IMR-90 (cell line): ENCODE measurements around the gene KHK. TPM values are rescaled to one million over a fixed set of nuclear protein-coding genes. Genes with fewer than 3 reads are reported as not detected.

Experiments used
- ATAC-seq: fragments of 200-7000 bp; cut with Tn5 transposase; 2 replicates; pipeline ENCODE4 v1.9.1; 2020; ENCODE audit warnings: low read depth, mild to moderate bottlenecking, moderate library complexity
- BruUV-seq: library from RNA; stranded (reverse); fragments of 400-500 nt; replicated peaks from 2 replicates; lab custom pipeline; 2021; lab: Mats Ljungman, UMichigan
- CTCF ChIA-PET: fragments of 300-600 bp; formaldehyde crosslinking; extraction: SDS; loops from one replicate; lab custom pipeline; 2021; ENCODE audit warnings: antibody characterized with exemption; lab: Yijun Ruan, JAX
- POLR2A ChIA-PET: fragments of 300-600 bp; sonication (Branson Sonifier 250); formaldehyde crosslinking; loops from one replicate; lab custom pipeline; 2022; ENCODE audit warnings: antibody characterized with exemption; ENCODE audit not compliant: unreplicated experiment; lab: Charles Lee
- DNase-seq: peaks from one replicate; pipeline ENCODE4 v3.0.0; 2013
- H2AFZ ChIP-seq: replicated peaks from 2 replicates; pipeline ENCODE3; 2013; ENCODE audit warnings: low read length, mild to moderate bottlenecking; ENCODE audit not compliant: poor library complexity
- H2AK5ac ChIP-seq: 2 replicates; pipeline ENCODE4 v1.6.1; 2013; ENCODE audit warnings: low read depth, low read length, inconsistent platforms
- H2AK9ac ChIP-seq: replicated peaks from 2 replicates; pipeline ENCODE3; 2013; ENCODE audit warnings: mild to moderate bottlenecking, low read depth, low read length, moderate library complexity; ENCODE audit not compliant: poor library complexity
- H2BK120ac ChIP-seq: 2 replicates; pipeline ENCODE4 v1.6.1; 2013; ENCODE audit warnings: low read depth, low read length, inconsistent platforms
- H2BK15ac ChIP-seq: 3 replicates; pipeline ENCODE4 v1.6.1; 2013; ENCODE audit warnings: low read depth, low read length, inconsistent platforms
- H2BK20ac ChIP-seq: 2 replicates; pipeline ENCODE4 v1.6.1; 2013; ENCODE audit warnings: low read depth, mild to moderate bottlenecking, inconsistent platforms, low read length, moderate library complexity
- H2BK5ac ChIP-seq: 2 replicates; pipeline ENCODE4 v1.6.1; 2013; ENCODE audit warnings: mild to moderate bottlenecking, low read depth, low read length, inconsistent platforms; ENCODE audit not compliant: poor library complexity, severe bottlenecking
- H3K14ac ChIP-seq: replicated peaks from 2 replicates; pipeline ENCODE4 v1.6.1; 2013; ENCODE audit warnings: low read depth, low read length, inconsistent platforms
- H3K18ac ChIP-seq: 2 replicates; pipeline ENCODE4 v1.6.1; 2013; ENCODE audit warnings: low read depth, low read length, control low read depth
- H3K23ac ChIP-seq: 2 replicates; pipeline ENCODE4 v1.6.1; 2013; ENCODE audit warnings: low read depth, low read length, inconsistent platforms
- H3K27ac ChIP-seq: 2 replicates; pipeline ENCODE4 v1.5.1; 2013; ENCODE audit warnings: mild to moderate bottlenecking, control low read depth, low read length; ENCODE audit not compliant: insufficient read depth
- H3K27me3 ChIP-seq: 2 replicates; pipeline ENCODE4 v1.6.1; 2013; ENCODE audit warnings: low read length; ENCODE audit not compliant: control insufficient read depth, insufficient read depth
- H3K36me3 ChIP-seq: 2 replicates; pipeline ENCODE4 v1.6.1; 2013; ENCODE audit warnings: low read length, mixed read lengths; ENCODE audit not compliant: control insufficient read depth, insufficient read depth
- H3K4ac ChIP-seq: 2 replicates; pipeline ENCODE4 v1.6.1; 2013; ENCODE audit warnings: low read depth, low read length, inconsistent platforms
- H3K4me1 ChIP-seq: 2 replicates; pipeline ENCODE4 v1.6.1; 2013; ENCODE audit warnings: low read length, mixed read lengths; ENCODE audit not compliant: control insufficient read depth, insufficient read depth
- H3K4me2 ChIP-seq: 2 replicates; pipeline ENCODE4 v1.6.1; 2013; ENCODE audit warnings: low read depth, mild to moderate bottlenecking, control low read depth, low read length, moderate library complexity
- H3K4me3 ChIP-seq: 2 replicates; pipeline ENCODE4 v1.5.1; 2013; ENCODE audit warnings: low read depth, mild to moderate bottlenecking, control low read depth, low read length, moderate library complexity; ENCODE audit not compliant: insufficient read depth
- H3K56ac ChIP-seq: 2 replicates; pipeline ENCODE4 v1.6.1; 2013; ENCODE audit warnings: low read length, inconsistent platforms; ENCODE audit not compliant: insufficient read depth; ENCODE audit errors: extremely low read depth
- H3K79me1 ChIP-seq, 2 experiments: 2 replicates each; pipeline ENCODE4 v1.6.1; 2013; ENCODE audit warnings: low read length in 2 of 2, inconsistent platforms in 1 of 2, low read depth in 1 of 2
- H3K9ac ChIP-seq: 2 replicates; pipeline ENCODE4 v1.6.1; 2013; ENCODE audit warnings: low read depth, low read length, control low read depth
- H3K9me1 ChIP-seq: 2 replicates; pipeline ENCODE4 v1.6.1; 2013; ENCODE audit warnings: low read length, inconsistent platforms; ENCODE audit not compliant: insufficient read depth
- H3K9me3 ChIP-seq: 2 replicates; pipeline ENCODE4 v1.6.1; 2013; ENCODE audit warnings: low read length; ENCODE audit not compliant: control insufficient read depth, insufficient read depth
- H4K20me1 ChIP-seq: 2 replicates; pipeline ENCODE4 v1.6.1; 2013; ENCODE audit warnings: low read length, inconsistent platforms; ENCODE audit not compliant: insufficient read depth
- H4K5ac ChIP-seq: 2 replicates; pipeline ENCODE4 v1.6.1; 2013; ENCODE audit warnings: mild to moderate bottlenecking, low read depth, low read length, control low read depth
- H4K8ac ChIP-seq, 2 experiments: 2 replicates each; pipeline ENCODE4 v1.6.1; 2013; ENCODE audit warnings: low read depth in 2 of 2, low read length in 2 of 2, control low read depth in 1 of 2, inconsistent platforms in 1 of 2
- H4K91ac ChIP-seq: 2 replicates; pipeline ENCODE4 v1.6.1; 2013; ENCODE audit warnings: low read depth, low read length, inconsistent platforms; ENCODE audit not compliant: insufficient read depth
- CEBPB ChIP-seq: IDR thresholded peaks from 2 replicates; pipeline ENCODE4 v1.6.1; 2012; ENCODE audit warnings: low read depth, low read length, improper control_type of control experiment
- FOS ChIP-seq: fragments of 150-350 bp; IDR thresholded peaks from 2 replicates; pipeline ENCODE4 v1.6.1; 2016; ENCODE audit warnings: low read depth, low read length
- MAFK ChIP-seq: IDR thresholded peaks from 2 replicates; pipeline ENCODE4 v1.6.1; 2012; ENCODE audit warnings: low read depth, low read length, improper control_type of control experiment
- MAZ ChIP-seq: IDR thresholded peaks from 2 replicates; pipeline ENCODE4 v1.6.1; 2012; ENCODE audit warnings: low read depth, mild to moderate bottlenecking, low read length, improper control_type of control experiment, moderate library complexity, borderline replicate concordance
- WGBS, 2 experiments: methylation state at CpG; one replicate each; pipeline versions ENCODE4 v1.1.5 to v1.1.7; 2013; ENCODE audit warnings: missing lambda C conversion rate in 2 of 2; ENCODE audit not compliant: insufficient read length in 1 of 2; ENCODE audit errors: extremely low coverage in 2 of 2; 5-methylcytosine and 5-hydroxymethylcytosine counted together
- dilution Hi-C: fragments of 300-500 bp; cut with HindIII; formaldehyde crosslinking; loops from one replicate; pipeline ENCODE4 v1.14.3; 2018; ENCODE audit warnings: low sequenced_read_pairs; ENCODE audit not compliant: unreplicated experiment
- in situ Hi-C: fragments of 300-500 bp; cut with MboI; formaldehyde crosslinking; loops from 3 replicates; pipeline ENCODE4 v1.14.3; 2019; ENCODE audit warnings: low sequenced_read_pairs, inconsistent platforms, mixed read lengths
- intact Hi-C: fragments of 100-400 bp; cut with micrococcal nuclease; formaldehyde crosslinking; loops from 2 replicates; pipeline ENCODE4 v1.10.0; 2022
- polyA plus RNA-seq, 3 experiments: library from polyadenylated mRNA; depleted of rRNA; stranded (reverse); fragments of >200 nt; gene quantifications; 2 replicates each; pipeline ENCODE4 v1.2.3, GENCODE V29; 2012; ENCODE audit warnings: low replicate concordance in 1 of 3
- total RNA-seq: library from RNA; depleted of rRNA; stranded (reverse); fragments of >200 nt; gene quantifications from 2 replicates; pipeline ENCODE4 v1.2.3, GENCODE V29; 2012
- TF ChIP-seq, protein P1 (sequence below): conservative IDR thresholded peaks from 2 replicates; pipeline ENCODE4 v1.5.1; 2012; ENCODE audit warnings: mild to moderate bottlenecking, low read depth, low read length, improper control_type of control experiment

KHK gene
- total and polyA plus RNA-seq, 2 of the 4 experiments (the other 2 are of a cell fraction), result 0.72 to 0.82 TPM

DNA sequence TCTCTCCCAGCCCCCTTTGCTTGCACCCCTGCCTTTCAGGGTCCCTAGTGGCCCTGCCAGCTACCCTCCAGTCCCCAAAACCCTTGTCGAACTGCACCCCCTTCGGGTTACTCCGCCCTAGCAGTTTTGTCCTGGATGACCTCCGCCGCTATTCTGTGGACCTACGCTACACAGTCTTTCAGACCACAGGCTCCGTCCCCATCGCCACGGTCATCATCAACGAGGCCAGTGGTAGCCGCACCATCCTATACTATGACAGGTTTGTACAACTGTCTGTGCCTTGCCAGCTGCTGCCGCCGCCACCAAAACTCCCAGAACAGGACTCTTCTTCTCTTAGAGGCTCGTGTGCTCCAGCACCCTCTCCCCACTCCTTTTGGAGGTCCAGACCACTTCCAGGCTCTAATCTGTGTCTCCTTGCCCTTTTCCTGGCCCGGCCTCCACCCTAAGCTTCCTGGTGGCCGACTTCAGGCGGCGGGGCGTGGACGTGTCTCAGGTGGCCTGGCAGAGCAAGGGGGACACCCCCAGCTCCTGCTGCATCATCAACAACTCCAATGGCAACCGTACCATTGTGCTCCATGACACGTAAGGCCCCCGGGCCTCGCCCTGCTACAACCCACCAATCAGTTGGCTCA is 7.9 kb downstream of the KHK start:
- no peak overlapping the region for H2BK5ac ChIP-seq
- no peak overlapping the region for H4K91ac ChIP-seq
- H3K4me2 ChIP-seq, result no peak overlapping the region
- no peak overlapping the region for H2BK20ac ChIP-seq
- intact Hi-C loops, result no loop called here
- ChIA-PET CTCF (no interaction called here), POLR2A (no interaction called here)
- H4K8ac ChIP-seq, result no peak overlapping the region
- H3K56ac ChIP-seq, result no peak overlapping the region
- H2BK120ac ChIP-seq, result no peak overlapping the region
- H3K36me3 ChIP-seq, result no peaks in the 10 kb centered on the region
- H3K4ac ChIP-seq, result no peak overlapping the region
- no peak overlapping the region for H2BK15ac ChIP-seq
- H3K4me3 ChIP-seq, result no peak overlapping the region
- no peak for TF ChIP-seq MAFK
- TF ChIP-seq MAZ, result no peak
- TF ChIP-seq FOS, result no peak
- TF ChIP-seq, protein P1, sequence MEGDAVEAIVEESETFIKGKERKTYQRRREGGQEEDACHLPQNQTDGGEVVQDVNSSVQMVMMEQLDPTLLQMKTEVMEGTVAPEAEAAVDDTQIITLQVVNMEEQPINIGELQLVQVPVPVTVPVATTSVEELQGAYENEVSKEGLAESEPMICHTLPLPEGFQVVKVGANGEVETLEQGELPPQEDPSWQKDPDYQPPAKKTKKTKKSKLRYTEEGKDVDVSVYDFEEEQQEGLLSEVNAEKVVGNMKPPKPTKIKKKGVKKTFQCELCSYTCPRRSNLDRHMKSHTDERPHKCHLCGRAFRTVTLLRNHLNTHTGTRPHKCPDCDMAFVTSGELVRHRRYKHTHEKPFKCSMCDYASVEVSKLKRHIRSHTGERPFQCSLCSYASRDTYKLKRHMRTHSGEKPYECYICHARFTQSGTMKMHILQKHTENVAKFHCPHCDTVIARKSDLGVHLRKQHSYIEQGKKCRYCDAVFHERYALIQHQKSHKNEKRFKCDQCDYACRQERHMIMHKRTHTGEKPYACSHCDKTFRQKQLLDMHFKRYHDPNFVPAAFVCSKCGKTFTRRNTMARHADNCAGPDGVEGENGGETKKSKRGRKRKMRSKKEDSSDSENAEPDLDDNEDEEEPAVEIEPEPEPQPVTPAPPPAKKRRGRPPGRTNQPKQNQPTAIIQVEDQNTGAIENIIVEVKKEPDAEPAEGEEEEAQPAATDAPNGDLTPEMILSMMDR, result no peak
- no peak for TF ChIP-seq CEBPB
- H4K20me1 ChIP-seq, result no peaks in the 10 kb centered on the region; the same call in 1 of the 2 replicates
- BruUV-seq, result no TSS peak
- H3K9me3 ChIP-seq, result no peaks in the 10 kb centered on the region
- no peak overlapping the region for H3K9ac ChIP-seq
- H2AK9ac ChIP-seq, result no peak overlapping the region
- ATAC-seq, result no peak
- 89% methylated on average over 14 of the region's 24 CpGs; no CpG with 5 or more reads in 1 of the 2 experiments for WGBS, 2 experiments
- no peak overlapping the region for H3K23ac ChIP-seq
- no peak overlapping the region for H2AK5ac ChIP-seq
- no peak for DNase-seq
- no peaks in the 10 kb centered on the region for H3K79me1 ChIP-seq
- H3K14ac ChIP-seq, result no peak overlapping the region
- no peaks in the 10 kb centered on the region for H3K27me3 ChIP-seq
- no peak overlapping the region for H3K27ac ChIP-seq
- 0 out of 2 replicates have a peak, but pooled peaks cover 3% of the 10 kb centered on the region for H3K4me1 ChIP-seq
- H3K9me1 ChIP-seq, result peaks cover 7% of the 10 kb centered on the region; the same call in 1 of the 2 replicates
- H3K18ac ChIP-seq, result no peak overlapping the region
- in situ Hi-C loops, result no loop called here
- H2AFZ ChIP-seq, result peak overlapping the region; percentile 27
- H4K5ac ChIP-seq, result no peak overlapping the region
- dilution Hi-C loops, result no loop called here
